Adrenal gland (tissue), 12 donors: ENCODE measurements around the gene NSD1. TPM values are rescaled to one million over a fixed set of nuclear protein-coding genes. Genes with fewer than 3 reads are reported as not detected.

Source experiments
- DNase-seq, 7 donors: peaks; one replicate each; pipeline ENCODE4 v3.0.0-alpha.2; 2019 to 2020
- H3K27ac ChIP-seq, 5 donors: fragments of 200-600 bp; sonication (generic) in 4 of 5; 1 replicate in 3 of 5; 2 replicates in 2 of 5; pipeline versions ENCODE4 v1.5.1 to v1.8.0; 2016 to 2020; ENCODE audit warnings: mild to moderate bottlenecking in 1 of 5
- H3K27me3 ChIP-seq: fragments of 200-600 bp; 2 replicates; pipeline ENCODE4 v1.8.0; 2021
- H3K36me3 ChIP-seq, 2 donors: fragments of 200-600 bp; replicated peaks in 1 of 2; 1 replicate in 1 of 2; 2 replicates in 1 of 2; pipeline versions ENCODE4 v1.5.1 to v1.8.0; 2018 to 2022
- H3K4me1 ChIP-seq, 2 donors: fragments of 200-600 bp; replicated peaks in 1 of 2; 1 replicate in 1 of 2; 2 replicates in 1 of 2; pipeline versions ENCODE4 v1.5.1 to v1.8.0; 2018 to 2021
- H3K4me3 ChIP-seq, 4 donors: fragments of 200-600 bp; sonication (generic) in 3 of 4; one replicate each; pipeline ENCODE4 v1.5.1; 2016 to 2018
- H3K9me3 ChIP-seq, 3 donors: fragments of 200-600 bp; sonication (generic) in 1 of 3; replicated peaks in 1 of 3; 1 replicate in 2 of 3; 2 replicates in 1 of 3; pipeline versions ENCODE4 v1.5.1 to v1.8.0; 2016 to 2021
- POLR2A ChIP-seq, 2 donors: fragments of 450-650 bp; IDR thresholded peaks; one replicate each; pipeline ENCODE4 v1.6.1; 2017; ENCODE audit warnings: antibody characterized with exemption in 2 of 2, mild to moderate bottlenecking in 2 of 2, moderate library complexity in 1 of 2
- WGBS, 4 donors: extraction: QIAGEN DNeasy Blood & Tissue Kit in 2 of 4; methylation state at CpG; one replicate each; pipeline versions ENCODE4 v1.1.5 to v1.1.7; 2013 to 2017; 5-methylcytosine and 5-hydroxymethylcytosine counted together
- intact Hi-C, 2 donors: fragments of 100-400 bp; cut with DNase I; formaldehyde crosslinking; loops; one replicate each; pipeline versions ENCODE4 v1.14.1 to v1.15.0; 2022 to 2023
- polyA plus RNA-seq, 3 donors: library from polyadenylated mRNA; stranded (reverse); fragments of 200-250 nt in 2 of 3; fragments of 350-450 nt in 1 of 3; fragmentation: Illumina TruSeq in 1 of 3; extraction: RNeasy Lipid Tissue Mini Kit (QIAGEN cat#74804) in 1 of 3; gene quantifications; one replicate each; pipeline ENCODE4 v1.2.3, GENCODE V29; 2013 to 2014
- total RNA-seq, 9 donors: library from RNA; depleted of rRNA in 4 of 9; stranded (reverse); fragments of >200 nt in 4 of 9; fragments of 120-200 nt in 1 of 9; fragmentation: NEBNext Ultra II Directional in 1 of 9; extraction: Animal tissue kit (Norgen Biotek cat#: 25700) in 1 of 9; gene quantifications; one replicate each; pipeline versions ENCODE4 v1.1.0 to v1.2.4, GENCODE V29; 2013 to 2023
- TF ChIP-seq, protein P1 (sequence below), 6 experiments: fragments of 450-650 bp in 4 of 6; fragments of 200-600 bp in 2 of 6; sonication (generic) in 1 of 6; IDR thresholded peaks; 1 replicate in 5 of 6; 2 replicates in 1 of 6; pipeline versions ENCODE4 v1.5.1 to v1.8.0; 2016 to 2021; ENCODE audit warnings: antibody characterized with exemption in 6 of 6, mild to moderate bottlenecking in 2 of 6, moderate library complexity in 1 of 6
- donor health status: healthy with polysubstance abuse.
- donor health status: Bipolar disorder and iron deficiency.
- donor health status: DM: yes; HTN: yes; CAD: no.
- donor health status: DM: no; HTN: no; CAD: no.
- donor health status: DM: no; HTN: no; CAD: no.
- donor health status: DM: yes; HTN: yes; CAD: no.

The NSD1 gene
- total and polyA plus RNA-seq, 12 donors: 6.4 to 73.9 (median 44.3) TPM

DNA sequence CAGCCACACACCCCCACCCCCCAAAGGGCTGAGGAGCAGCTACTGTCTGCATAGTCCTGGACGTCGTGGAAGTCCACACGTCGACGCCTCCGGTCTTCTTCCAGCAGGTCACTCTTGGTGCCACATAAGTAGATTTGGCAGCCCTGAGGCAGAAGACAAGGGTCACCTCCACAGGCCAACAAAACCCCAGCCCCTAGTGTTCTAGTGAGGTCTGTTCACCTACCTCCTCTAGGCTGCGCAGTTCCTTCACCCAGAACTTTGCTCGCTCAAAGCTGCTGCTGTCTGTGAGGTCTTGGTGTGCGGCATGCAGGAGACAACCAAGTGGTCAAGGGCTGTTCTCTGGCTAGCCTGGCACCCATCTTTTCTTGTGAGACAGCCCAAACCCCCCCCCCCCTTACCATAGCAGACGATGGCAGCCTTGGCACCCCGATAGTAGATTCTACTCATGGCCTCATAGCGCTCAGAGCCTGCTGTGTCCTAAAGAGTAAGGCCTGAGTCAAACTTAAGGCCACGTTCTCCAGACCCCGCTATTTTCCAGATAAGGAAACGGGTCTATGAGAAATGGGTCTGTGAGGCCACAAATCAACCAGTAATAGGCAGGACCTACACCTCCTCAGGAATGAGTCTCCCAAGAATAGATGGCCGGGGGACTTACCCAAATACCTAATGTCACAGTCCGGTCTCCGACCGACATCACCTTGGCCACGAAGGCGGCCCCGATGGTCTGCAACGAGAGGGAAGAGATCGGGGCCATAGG, 169.0 kb downstream of the NSD1 start:
- TF ChIP-seq, protein P1, sequence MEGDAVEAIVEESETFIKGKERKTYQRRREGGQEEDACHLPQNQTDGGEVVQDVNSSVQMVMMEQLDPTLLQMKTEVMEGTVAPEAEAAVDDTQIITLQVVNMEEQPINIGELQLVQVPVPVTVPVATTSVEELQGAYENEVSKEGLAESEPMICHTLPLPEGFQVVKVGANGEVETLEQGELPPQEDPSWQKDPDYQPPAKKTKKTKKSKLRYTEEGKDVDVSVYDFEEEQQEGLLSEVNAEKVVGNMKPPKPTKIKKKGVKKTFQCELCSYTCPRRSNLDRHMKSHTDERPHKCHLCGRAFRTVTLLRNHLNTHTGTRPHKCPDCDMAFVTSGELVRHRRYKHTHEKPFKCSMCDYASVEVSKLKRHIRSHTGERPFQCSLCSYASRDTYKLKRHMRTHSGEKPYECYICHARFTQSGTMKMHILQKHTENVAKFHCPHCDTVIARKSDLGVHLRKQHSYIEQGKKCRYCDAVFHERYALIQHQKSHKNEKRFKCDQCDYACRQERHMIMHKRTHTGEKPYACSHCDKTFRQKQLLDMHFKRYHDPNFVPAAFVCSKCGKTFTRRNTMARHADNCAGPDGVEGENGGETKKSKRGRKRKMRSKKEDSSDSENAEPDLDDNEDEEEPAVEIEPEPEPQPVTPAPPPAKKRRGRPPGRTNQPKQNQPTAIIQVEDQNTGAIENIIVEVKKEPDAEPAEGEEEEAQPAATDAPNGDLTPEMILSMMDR (IDR thresholded peaks at IDR 0.05): no peak
- TF ChIP-seq POLR2A (IDR thresholded peaks at IDR 0.05): no peak
- intact Hi-C loops: loop anchor here in 1 of 2 donors (10.0 kb wide), 1 partner anchor 168 kb away; the partner anchor contains the start of gene NSD1
- Histone ChIP-seq H3K4me3 (peak overlapping the region in 2 of 4 donors; percentile 91 to 96), H3K4me1 (peaks cover 24 to 39% of the 10 kb centered on the region in 2 donors), H3K9me3 (no peaks in the 10 kb centered on the region), H3K36me3 (peaks cover 0 to 31% of the 10 kb centered on the region in 2 donors), H3K27ac (peak overlapping the region in 3 of 5 donors; percentile 69 to 89 (median 77)), H3K27me3 (no peaks in the 10 kb centered on the region)
- 36 to 56% (median 41%) methylated on average over 15 to 24 of the region's 24 CpGs for WGBS, 4 donors
- no peak for DNase-seq

DNA sequence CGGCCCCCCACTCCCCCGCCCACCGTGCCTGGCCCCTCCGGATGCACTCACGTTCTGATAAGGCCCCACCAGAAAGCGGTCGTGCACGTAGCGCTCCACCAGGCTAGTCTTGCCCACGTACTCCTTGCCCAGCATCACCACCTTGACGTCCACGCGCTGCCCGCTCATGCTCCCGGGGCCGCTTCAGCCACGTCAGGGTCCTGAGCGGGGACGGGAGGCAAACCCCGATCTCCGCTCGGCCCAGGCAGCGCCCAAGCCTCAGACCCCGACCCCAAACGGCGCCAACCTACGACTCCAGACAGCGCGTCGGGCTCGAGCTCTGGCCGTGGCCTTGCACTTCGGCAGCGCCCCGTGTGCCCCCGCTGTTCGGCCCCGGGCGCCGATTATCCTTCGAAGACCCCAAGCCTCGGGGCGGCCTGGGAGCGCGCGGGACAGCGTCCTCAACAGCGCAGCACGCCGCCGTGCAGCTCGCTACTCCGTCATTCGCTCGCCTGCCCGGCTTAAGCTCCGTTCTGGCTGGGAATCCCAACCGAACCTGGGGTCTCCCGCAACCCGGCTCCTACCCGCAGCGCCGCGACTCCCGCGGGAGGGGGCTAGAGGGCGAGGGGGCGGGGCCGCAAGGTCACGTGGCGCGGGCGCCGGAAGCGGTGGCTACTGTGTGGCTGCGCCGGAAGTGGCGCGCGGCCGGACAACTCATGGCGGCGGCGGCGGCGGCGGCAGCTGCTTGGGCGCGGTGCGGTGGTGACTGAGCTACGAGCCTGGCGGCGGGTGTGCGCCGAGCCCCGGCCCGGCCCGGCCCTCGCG, 169.8 kb downstream of the NSD1 start, which contains the start of the genes PRELID1 and RAB24:
Gene PRELID1, plus strand, starts transcription at position 679 of the 804 bp plus-strand sequence. CDS start 187 bp downstream, outside the sequence.
Gene RAB24, minus strand, starts transcription at position 599 of the 804 bp plus-strand sequence. Its CDS starts 431 bp downstream, at position 168.
- Histone ChIP-seq H3K4me1 (peaks cover 24 to 39% of the 10 kb centered on the region in 2 donors), H3K4me3 (peak within 1 kb of the TSS; percentile 83 to 98 (median 94)), H3K9me3 (no peaks in the 10 kb centered on the region), H3K36me3 (peaks cover 0 to 31% of the 10 kb centered on the region in 2 donors), H3K27me3 (no peaks in the 10 kb centered on the region), H3K27ac (peak within 1 kb of the TSS in 4 of 5 donors; percentile 65 to 89 (median 73))
- peak; percentile 81 to 94 (median 90) for DNase-seq
- intact Hi-C loops: loop anchor here in 1 of 2 donors (10.0 kb wide), 1 partner anchor 169 kb away; the partner anchor contains the start of gene NSD1
- WGBS, 4 donors: 0% methylated on average over 8 to 100 of the region's 100 CpGs; no CpG with 5 or more reads in 1 of the 4 donors
- TF ChIP-seq, protein P1 (IDR thresholded peaks at IDR 0.05): peak in 1 of 6 experiments; percentile 15
- TF ChIP-seq POLR2A (IDR thresholded peaks at IDR 0.05): peak; percentile 14 to 70

DNA sequence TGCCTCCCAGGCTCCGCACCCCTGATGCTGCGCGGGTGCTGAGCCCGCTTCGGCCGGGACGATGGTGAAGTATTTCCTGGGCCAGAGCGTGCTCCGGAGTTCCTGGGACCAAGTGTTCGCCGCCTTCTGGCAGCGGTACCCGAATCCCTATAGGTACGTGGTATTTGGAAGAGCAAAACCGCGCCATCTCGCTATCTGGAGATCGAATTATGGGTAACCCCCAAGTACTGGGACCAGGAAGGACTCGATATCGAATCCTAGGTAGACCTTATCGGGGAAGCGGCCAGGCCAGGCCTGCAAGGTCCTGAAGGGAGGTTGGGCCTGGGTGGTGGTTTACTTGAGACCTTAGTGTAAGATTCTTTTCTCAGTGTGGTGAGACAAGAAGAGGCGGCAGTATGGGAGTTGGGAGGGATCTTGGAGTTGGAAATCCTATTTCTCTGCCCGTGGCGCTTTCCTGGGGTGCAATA, 170.4 kb downstream of the NSD1 start:
- Histone ChIP-seq H3K9me3 (no peaks in the 10 kb centered on the region), H3K27me3 (no peaks in the 10 kb centered on the region), H3K27ac (peak overlapping the region in 4 of 5 donors; percentile 65 to 89 (median 73)), H3K36me3 (peaks cover 0 to 31% of the 10 kb centered on the region in 2 donors), H3K4me1 (peaks cover 24 to 39% of the 10 kb centered on the region in 2 donors), H3K4me3 (peak overlapping the region; percentile 83 to 98 (median 94))
- intact Hi-C loops: loop anchor here in 1 of 2 donors (10.0 kb wide), 1 partner anchor 169 kb away; the partner anchor contains the start of gene NSD1
- no peak for TF ChIP-seq POLR2A (IDR thresholded peaks at IDR 0.05)
- TF ChIP-seq, protein P1 (IDR thresholded peaks at IDR 0.05): no peak
- 0 to 1% (median 0%) methylated on average over 9 to 25 of the region's 25 CpGs for WGBS, 4 donors
- no peak for DNase-seq
